ENCODE data around the gene ART5. TPM values are rescaled to one million over a fixed set of nuclear protein-coding genes. Genes with fewer than 3 reads are reported as not detected.

The ART5 gene
- total and polyA plus RNA-seq, 12 donors, result 0.13 to 0.78 (median 0.30) TPM; not detected in 5

DNA sequence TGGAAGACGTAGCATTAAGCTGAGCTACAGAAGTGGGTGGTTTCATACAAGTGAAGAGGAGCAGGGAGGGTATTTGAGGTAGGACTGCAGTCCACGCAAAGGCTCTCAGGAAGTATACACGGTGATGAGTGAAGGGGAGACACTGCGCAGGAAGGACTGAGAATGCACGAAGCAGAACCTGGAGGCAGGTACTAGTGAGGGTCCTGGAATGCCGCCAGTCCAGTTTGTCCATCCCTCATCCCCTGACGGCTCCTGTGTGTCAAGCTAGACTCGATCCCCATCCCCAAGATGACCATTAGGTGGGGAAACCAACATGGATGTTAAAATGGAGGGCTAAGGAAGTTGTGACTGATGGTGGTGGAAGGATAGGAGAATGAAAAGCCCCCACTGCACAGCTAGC, 23.8 kb downstream of the ART5 start:
- Histone ChIP-seq H3K36me3 (replicated peaks in 1 of 2) (no peaks in the 10 kb centered on the region), H3K27ac (no peak overlapping the region), H3K4me3 (no peak overlapping the region), H3K4me1 (replicated peaks in 1 of 2) (no peaks in the 10 kb centered on the region), H3K9me3 (replicated peaks in 1 of 3) (no peaks in the 10 kb centered on the region), H3K27me3 (no peaks in the 10 kb centered on the region)
- intact Hi-C loops (cut with DNase I), result no loop called here
- 80 to 92% (median 83%) methylated on average over 7 to 8 of the region's 8 CpGs for WGBS, 4 donors
- TF ChIP-seq POLR2A (IDR thresholded peaks at IDR 0.05), result no peak
- TF ChIP-seq, protein P1, sequence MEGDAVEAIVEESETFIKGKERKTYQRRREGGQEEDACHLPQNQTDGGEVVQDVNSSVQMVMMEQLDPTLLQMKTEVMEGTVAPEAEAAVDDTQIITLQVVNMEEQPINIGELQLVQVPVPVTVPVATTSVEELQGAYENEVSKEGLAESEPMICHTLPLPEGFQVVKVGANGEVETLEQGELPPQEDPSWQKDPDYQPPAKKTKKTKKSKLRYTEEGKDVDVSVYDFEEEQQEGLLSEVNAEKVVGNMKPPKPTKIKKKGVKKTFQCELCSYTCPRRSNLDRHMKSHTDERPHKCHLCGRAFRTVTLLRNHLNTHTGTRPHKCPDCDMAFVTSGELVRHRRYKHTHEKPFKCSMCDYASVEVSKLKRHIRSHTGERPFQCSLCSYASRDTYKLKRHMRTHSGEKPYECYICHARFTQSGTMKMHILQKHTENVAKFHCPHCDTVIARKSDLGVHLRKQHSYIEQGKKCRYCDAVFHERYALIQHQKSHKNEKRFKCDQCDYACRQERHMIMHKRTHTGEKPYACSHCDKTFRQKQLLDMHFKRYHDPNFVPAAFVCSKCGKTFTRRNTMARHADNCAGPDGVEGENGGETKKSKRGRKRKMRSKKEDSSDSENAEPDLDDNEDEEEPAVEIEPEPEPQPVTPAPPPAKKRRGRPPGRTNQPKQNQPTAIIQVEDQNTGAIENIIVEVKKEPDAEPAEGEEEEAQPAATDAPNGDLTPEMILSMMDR (IDR thresholded peaks at IDR 0.05), result no peak
- no peak for DNase-seq

DNA sequence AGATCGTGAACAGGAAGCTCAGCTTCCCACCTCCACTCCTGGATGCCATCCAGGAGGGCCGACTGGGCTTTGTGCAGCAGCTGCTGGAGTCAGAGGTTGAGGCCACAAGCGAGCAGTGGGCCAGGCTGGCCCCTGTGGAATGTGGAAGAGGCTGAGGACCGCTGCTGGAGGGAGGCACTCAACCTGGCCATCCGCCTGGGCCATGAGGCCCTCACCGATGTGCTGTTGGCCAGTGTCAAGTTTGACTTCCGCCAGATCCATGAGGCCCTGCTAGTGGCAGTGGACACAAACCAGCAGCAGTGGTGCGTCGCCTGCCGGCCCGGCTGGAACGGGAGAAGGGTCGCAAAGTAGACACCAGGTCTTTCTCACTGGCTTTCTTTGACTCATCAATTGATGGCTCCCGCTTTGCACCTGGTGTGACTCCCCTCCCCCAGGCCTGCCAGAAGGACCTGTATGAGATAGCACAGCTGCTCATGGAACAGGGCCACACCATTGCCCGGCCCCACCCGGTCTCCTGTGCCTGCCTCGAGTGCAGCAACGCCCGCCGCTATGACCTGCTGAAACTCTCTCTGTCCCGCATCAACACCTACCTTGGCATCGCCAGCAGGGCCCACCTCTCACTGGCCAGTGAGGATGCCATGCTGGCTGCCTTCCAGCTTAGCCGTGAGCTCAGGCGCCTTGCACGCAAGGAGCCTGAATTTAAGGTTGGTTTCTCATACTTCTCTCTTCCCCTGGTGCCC, 24.9 kb downstream of the ART5 start:
- no peak for DNase-seq

DNA sequence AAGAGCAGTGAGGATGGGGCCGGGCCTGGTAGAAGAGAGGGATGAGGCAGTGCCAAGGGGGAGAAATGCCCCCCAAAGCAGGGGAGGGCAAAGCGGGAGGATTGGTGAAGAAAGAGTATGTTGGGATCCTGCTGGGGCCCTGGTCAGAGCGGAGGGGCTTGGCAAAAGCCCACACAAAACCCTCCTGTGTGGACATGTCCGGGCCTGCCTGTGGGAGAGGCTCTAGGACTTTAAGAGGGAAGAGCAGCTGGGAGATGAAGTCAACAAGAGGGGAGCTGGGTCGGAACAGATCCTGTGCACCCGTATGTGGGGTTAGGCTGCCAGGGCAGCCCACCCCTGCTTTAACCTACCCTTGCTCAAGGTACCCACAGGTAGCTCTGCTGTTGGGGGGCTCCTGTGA, 25.8 kb downstream of the ART5 start:
- Histone ChIP-seq H3K4me1 (replicated peaks in 1 of 2) (no peaks in the 10 kb centered on the region), H3K36me3 (replicated peaks in 1 of 2) (no peaks in the 10 kb centered on the region), H3K27me3 (no peaks in the 10 kb centered on the region), H3K27ac (no peak overlapping the region), H3K9me3 (replicated peaks in 1 of 3) (no peaks in the 10 kb centered on the region), H3K4me3 (no peak overlapping the region)
- intact Hi-C loops (cut with DNase I), result no loop called here
- no peak for DNase-seq
- no peak for TF ChIP-seq POLR2A (IDR thresholded peaks at IDR 0.05)
- TF ChIP-seq, protein P1 (IDR thresholded peaks at IDR 0.05), result no peak
- WGBS, 4 donors, result 81 to 91% (median 87%) methylated on average over 6 of the region's 6 CpGs

More for the DNA sequence above, 24.9 kb downstream of the ART5 start:
- 78 to 95% (median 81%) methylated on average over 20 to 25 of the region's 25 CpGs for WGBS, 4 donors
- no peaks in the 10 kb centered on the region for H3K27me3 ChIP-seq
- no peaks in the 10 kb centered on the region for H3K9me3 ChIP-seq (replicated peaks in 1 of 3)
- TF ChIP-seq POLR2A (IDR thresholded peaks at IDR 0.05), result no peak
- TF ChIP-seq, protein P1 (IDR thresholded peaks at IDR 0.05), result no peak
- no peaks in the 10 kb centered on the region for H3K36me3 ChIP-seq (replicated peaks in 1 of 2)
- H3K27ac ChIP-seq, result no peak overlapping the region
- H3K4me3 ChIP-seq, result no peak overlapping the region
- intact Hi-C loops (cut with DNase I), result no loop called here
- no peaks in the 10 kb centered on the region for H3K4me1 ChIP-seq (replicated peaks in 1 of 2)

DNA sequence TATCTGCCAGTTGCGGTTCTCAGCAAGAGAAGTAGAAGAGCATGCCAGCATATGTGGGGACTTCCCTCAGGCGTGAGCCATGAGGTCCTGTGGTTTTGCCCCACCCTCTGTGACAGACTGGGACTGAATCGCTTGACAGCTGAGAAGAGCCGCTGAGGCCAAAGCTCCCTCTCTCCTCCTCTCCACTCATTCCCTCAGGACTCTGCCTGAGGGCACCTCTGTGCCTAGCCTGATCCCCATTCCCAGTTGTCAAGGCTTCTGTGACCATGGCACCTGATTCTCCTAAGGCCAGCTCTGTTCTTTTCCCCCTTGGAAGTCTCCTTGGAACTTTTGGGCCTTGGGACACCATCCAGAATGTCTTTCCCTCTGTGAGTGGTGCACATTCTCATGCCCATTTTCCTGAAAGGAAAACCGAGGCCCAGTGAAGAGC, 27.0 kb downstream of the ART5 start:
- H3K36me3 ChIP-seq (replicated peaks in 1 of 2), result no peaks in the 10 kb centered on the region
- H3K9me3 ChIP-seq (replicated peaks in 1 of 3), result no peaks in the 10 kb centered on the region
- TF ChIP-seq, protein P1 (IDR thresholded peaks at IDR 0.05), result no peak
- TF ChIP-seq POLR2A (IDR thresholded peaks at IDR 0.05), result no peak
- no peaks in the 10 kb centered on the region for H3K4me1 ChIP-seq (replicated peaks in 1 of 2)
- no peak overlapping the region for H3K4me3 ChIP-seq
- WGBS, 4 donors, result 73 to 78% (median 76%) methylated on average over 5 of the region's 5 CpGs
- no peaks in the 10 kb centered on the region for H3K27me3 ChIP-seq
- no peak overlapping the region for H3K27ac ChIP-seq
- peak in 1 of 7 donors; percentile 8 for DNase-seq
- intact Hi-C loops (cut with DNase I), result no loop called here

Measured in adrenal gland (tissue), 12 donors.